ENCODE measurements around the gene C11orf97.
"Not testable (repeated sequence)": the region's sequence is repeated elsewhere in the genome, so short reads cannot be mapped to it uniquely, and the experiment has no call there.

The C11orf97 gene

DNA sequence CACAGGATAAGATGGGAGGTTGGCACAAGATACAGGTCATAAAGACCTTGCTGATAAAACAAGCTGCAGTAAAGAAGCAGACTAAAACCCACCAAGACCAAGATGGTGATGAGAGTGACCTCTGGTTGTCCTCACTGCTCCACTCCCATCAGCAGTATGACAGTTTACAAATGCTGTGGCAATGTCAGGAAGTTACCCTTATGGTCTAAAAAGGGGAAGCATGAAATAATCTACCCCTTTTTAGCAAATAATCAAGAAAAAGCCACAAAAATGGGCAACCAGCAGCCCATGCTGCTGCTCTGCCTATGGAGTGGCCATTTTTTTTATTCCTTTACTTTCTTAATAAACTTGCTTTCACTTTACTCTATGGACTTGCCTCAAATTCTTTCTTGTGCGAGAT, 46.2 kb downstream of the C11orf97 start:
- no peak for DNase-seq

- no peak for DNase-seq
These were observed 46.7 kb downstream of the C11orf97 start for GRCh38 chr11:94558932-94559331.

DNA sequence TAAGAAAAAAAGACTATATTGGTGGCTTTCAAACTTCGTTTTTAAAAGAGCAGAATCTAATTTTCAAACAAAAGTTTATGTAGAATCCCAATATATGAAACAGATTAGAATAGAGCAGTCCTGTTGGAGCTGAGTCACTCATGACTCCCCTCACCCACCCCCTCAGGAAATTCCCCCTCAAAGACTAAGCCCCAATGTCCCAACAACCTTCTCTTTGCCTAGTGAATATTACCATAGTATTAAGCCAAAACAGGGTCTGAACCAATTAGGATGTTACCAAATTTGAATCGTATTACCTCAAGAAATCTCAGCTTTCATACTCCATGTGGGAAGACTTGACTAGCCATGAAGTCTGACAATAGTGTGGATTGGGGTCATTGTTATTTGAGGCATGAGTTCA, 47.1 kb downstream of the C11orf97 start:
- no peak for DNase-seq

- DNase-seq: no peak
These were observed 48.6 kb downstream of the C11orf97 start for GRCh38 chr11:94560834-94561233.

GRCh38 chr11:94563176-94563847, 51.1 kb downstream of the C11orf97 start:
- DNase-seq: no peak

DNA sequence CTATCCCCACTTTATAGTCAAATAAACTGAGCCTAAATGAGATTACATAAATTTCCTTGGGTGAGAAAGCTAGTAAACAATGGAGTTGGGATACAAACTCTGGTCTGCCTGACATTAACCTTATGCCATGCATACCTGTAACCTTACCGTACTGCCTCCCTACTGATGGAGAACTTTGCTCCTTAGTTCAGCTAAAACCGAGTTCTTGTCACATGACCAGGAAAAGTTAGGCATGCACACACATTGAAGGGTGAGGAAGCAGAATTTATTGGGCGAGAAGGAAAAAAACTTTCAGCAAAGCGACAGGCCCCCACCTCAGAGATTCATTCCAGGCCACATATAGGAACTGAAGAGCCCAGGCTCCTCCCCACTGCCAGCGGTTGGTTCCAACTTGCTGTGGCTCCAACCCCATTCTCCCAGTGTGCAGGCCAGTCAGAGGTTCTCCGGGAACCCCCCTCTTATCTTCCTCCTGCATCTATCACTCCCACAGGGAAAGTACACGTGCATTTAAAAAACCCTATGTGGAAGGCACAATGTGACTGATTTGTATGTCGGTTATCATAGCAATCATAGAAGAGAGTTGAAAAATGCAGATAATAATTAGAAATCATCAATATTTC, 51.7 kb downstream of the C11orf97 start:
- DNase-seq: no peak

- no peak for DNase-seq
These were observed 55.0 kb downstream of the C11orf97 start, which contains the start of gene PIWIL4 for GRCh38 chr11:94567181-94567670. TSS of gene PIWIL4 (plus strand) at chr11:94567368. CDS start at chr11:94567519, 151 bp downstream.

DNA sequence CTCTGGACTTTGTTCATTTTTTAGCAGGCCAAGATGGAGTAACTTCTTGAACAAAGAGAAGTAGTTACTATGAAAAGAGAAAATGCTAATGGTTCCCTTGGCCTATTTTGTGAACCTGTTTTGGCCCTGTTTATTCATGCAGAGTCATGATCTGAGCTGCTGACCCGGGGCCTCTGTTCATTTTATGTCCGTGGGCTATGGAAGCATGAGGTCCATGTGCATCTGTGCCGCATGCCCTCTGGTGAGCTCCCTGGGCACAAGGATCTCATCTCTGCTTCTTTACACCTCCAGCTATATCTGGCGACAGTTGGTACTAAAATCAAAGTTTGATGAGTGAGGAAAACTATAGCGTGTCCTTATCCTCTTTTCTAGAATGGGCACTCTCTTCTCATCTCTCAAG, 55.9 kb downstream of the C11orf97 start:
- DNase-seq: no peak

GRCh38 chr11:94568717-94569116, 56.5 kb downstream of the C11orf97 start:
- DNase-seq: no peak

DNA sequence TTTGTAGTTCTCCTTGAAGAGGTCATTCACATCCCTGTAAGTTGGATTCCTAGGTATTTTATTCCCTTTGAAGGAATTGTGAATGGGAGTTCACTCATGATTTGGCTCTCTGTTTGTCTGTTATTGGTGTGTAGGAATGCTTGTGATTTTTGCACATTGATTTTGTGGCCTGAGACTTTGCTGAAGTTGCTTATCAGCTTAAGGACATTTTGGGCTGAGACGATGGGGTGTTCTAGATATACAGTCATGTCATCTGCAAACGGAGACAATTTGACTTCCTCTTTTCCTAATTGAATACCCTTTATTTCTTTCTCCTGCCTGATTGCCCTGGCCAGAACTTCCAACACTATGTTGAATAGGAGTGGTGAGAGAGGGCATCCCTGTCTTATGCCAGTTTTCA, 60.7 kb downstream of the C11orf97 start:
- DNase-seq: not testable (repeated sequence)

DNA sequence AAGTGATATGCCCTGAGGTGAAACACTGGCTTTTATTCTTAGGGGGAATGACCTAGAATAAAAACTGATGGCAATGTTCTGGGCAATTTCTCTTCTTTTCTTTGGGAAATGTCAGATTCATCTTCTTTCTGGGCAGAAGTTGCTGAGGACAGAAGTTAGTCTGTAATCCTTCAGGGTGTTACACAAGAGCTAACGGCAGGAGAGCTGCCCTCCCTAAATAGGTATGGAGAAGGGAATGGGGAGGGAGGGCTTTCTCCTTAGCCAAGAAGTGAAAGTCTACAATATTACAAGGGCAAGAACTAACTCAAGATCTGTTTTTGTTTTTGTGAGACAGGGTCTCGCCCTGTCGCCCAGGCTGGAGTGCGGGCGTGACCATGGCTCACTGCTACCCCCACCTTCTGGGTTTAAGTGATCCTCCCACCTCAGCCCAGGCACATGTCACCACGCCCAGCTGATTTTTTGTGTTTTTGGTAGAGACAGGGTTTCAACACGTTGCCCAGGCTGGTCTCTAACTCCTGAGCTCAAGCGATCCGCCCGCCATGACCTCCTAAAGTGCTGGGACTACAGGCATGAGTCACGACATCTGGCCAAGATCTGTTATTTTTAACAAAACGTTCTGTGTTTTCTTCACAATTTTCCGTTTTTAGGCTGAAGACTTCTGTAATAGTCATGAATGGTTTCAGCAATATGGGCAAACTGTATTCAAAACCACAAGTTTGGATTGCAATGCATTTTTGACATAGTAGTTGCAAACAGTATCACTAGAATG, 62.1 kb downstream of the C11orf97 start:
- DNase-seq: no peak

GRCh38 chr11:94576306-94576705, 64.0 kb downstream of the C11orf97 start:
- no peak for DNase-seq

GRCh38 chr11:94577841-94578240, 65.6 kb downstream of the C11orf97 start:
- no peak for DNase-seq

Measured in stimulated activated naive CD4-positive, alpha-beta T cell treated with Interleukin-2 at 50 U/mL for 16 hours (primary cell).